GM18867 (cell line): ENCODE results near the gene TSR2.
"Not testable (repeated sequence)": the region's sequence is repeated elsewhere in the genome, so short reads cannot be mapped to it uniquely, and the experiment has no call there.

Source experiments
- ATAC-seq: cut with Tn5 transposase; IDR thresholded peaks from one replicate; pipeline ENCODE4 v1.9.1; 2021; ENCODE audit warnings: mild to moderate bottlenecking, moderate library complexity; ENCODE audit not compliant: unreplicated experiment

The TSR2 gene

GRCh38 chrX:54470054-54470760, 30.0 kb downstream of the TSR2 start:
- no peak for ATAC-seq

GRCh38 chrX:54473993-54474859, 34.0 kb downstream of the TSR2 start:
- no peak for ATAC-seq

GRCh38 chrX:54479136-54480111, 39.2 kb downstream of the TSR2 start:
- no peak for ATAC-seq

GRCh38 chrX:54482839-54483593, 42.8 kb downstream of the TSR2 start:
- ATAC-seq = no peak

- ATAC-seq = no peak
Measured at GRCh38 chrX:54483946-54484345, 43.7 kb downstream of the TSR2 start.

GRCh38 chrX:54484666-54485065, 44.5 kb downstream of the TSR2 start:
- ATAC-seq = no peak

- not testable (repeated sequence) for ATAC-seq
Measured at GRCh38 chrX:54489819-54490218, 49.6 kb downstream of the TSR2 start.

GRCh38 chrX:54492340-54492739, 52.1 kb downstream of the TSR2 start:
- no peak for ATAC-seq

GRCh38 chrX:54494166-54494988, 54.2 kb downstream of the TSR2 start:
- no peak for ATAC-seq
